Transverse colon (tissue), 4 donors: ENCODE measurements around the gene RBFOX2. TPM values are rescaled to one million over a fixed set of nuclear protein-coding genes. Genes with fewer than 3 reads are reported as not detected.

Experiments used
- DNase-seq: peaks from one replicate; pipeline ENCODE4 v3.0.0-alpha.2; 2019
- H3K27ac ChIP-seq, 4 donors: fragments of 200-600 bp; sonication (generic); 2 replicates each; pipeline ENCODE4 v1.5.1; 2016 to 2018; ENCODE audit warnings: inconsistent platforms in 4 of 4
- H3K27me3 ChIP-seq: fragments of 200-600 bp; sonication (generic); 2 replicates; pipeline ENCODE4 v1.5.1; 2017; ENCODE audit warnings: inconsistent platforms
- H3K36me3 ChIP-seq, 4 donors: fragments of 200-600 bp; sonication (generic); 2 replicates each; pipeline ENCODE4 v1.5.1; 2017 to 2019; ENCODE audit warnings: inconsistent platforms in 4 of 4
- H3K4me1 ChIP-seq, 4 donors: fragments of 200-600 bp; sonication (generic); 2 replicates each; pipeline ENCODE4 v1.5.1; 2017 to 2020; ENCODE audit warnings: inconsistent platforms in 4 of 4
- H3K4me3 ChIP-seq, 4 donors: fragments of 200-600 bp; sonication (generic); 1 replicate in 1 of 4; 2 replicates in 3 of 4; pipeline versions ENCODE4 v1.5.1 to v1.6.1; 2017 to 2019; ENCODE audit warnings: inconsistent platforms in 4 of 4
- H3K9me3 ChIP-seq, 2 donors: fragments of 200-600 bp; sonication (generic); 2 replicates each; pipeline ENCODE4 v1.5.1; 2017 to 2019; ENCODE audit warnings: inconsistent platforms in 2 of 2
- EP300 ChIP-seq: sonication (generic); formaldehyde crosslinking; IDR thresholded peaks from one replicate; pipeline ENCODE4 v1.6.1; 2017; ENCODE audit warnings: antibody characterized with exemption, low read depth
- POLR2A ChIP-seq: fragments of 450-650 bp; IDR thresholded peaks from one replicate; pipeline ENCODE4 v1.6.1; 2016; ENCODE audit warnings: antibody characterized with exemption, mild to moderate bottlenecking, moderate library complexity
- POLR2AphosphoS5 ChIP-seq, 3 donors: sonication (generic); formaldehyde crosslinking; IDR thresholded peaks; one replicate each; pipeline ENCODE4 v1.6.1; 2016; ENCODE audit warnings: antibody characterized with exemption in 3 of 3
- WGBS, 2 donors: methylation state at CpG; one replicate each; pipeline ENCODE4 v1.1.5; 2018; ENCODE audit warnings: low coverage in 1 of 2; 5-methylcytosine and 5-hydroxymethylcytosine counted together
- in situ Hi-C, 4 donors: fragments of 200-750 bp; cut with MboI; loops; one replicate each; pipeline versions ENCODE4 v1.15.0 to v1.15.1; 2017; ENCODE audit warnings: low sequenced_read_pairs in 3 of 4, low pct_ligation_motif_present in 1 of 4, low pct_unique_long_range_greater_than_20kb in 1 of 4
- intact Hi-C: fragments of 100-400 bp; cut with DNase I; formaldehyde crosslinking; loops from one replicate; pipeline ENCODE4 v1.15.1; 2023; ENCODE audit warnings: low total_unique reads
- total RNA-seq, 4 donors: library from RNA; depleted of rRNA; stranded (reverse); fragments of >200 nt; gene quantifications; one replicate each; pipeline ENCODE4 v1.1.0, GENCODE V29; 2016
- TF ChIP-seq, protein P1 (sequence below), 5 experiments: fragments of 200-600 bp in 3 of 5; fragments of 450-650 bp in 2 of 5; sonication (generic) in 3 of 5; IDR thresholded peaks; 1 replicate in 2 of 5; 2 replicates in 3 of 5; pipeline ENCODE4 v1.5.1; 2016 to 2017; ENCODE audit warnings: antibody characterized with exemption in 5 of 5, inconsistent platforms in 3 of 5, mild to moderate bottlenecking in 2 of 5, moderate library complexity in 1 of 5

Gene RBFOX2
- total RNA-seq, 4 donors from 2014 or later = 27.3 to 61.1 (median 43.1) TPM

DNA sequence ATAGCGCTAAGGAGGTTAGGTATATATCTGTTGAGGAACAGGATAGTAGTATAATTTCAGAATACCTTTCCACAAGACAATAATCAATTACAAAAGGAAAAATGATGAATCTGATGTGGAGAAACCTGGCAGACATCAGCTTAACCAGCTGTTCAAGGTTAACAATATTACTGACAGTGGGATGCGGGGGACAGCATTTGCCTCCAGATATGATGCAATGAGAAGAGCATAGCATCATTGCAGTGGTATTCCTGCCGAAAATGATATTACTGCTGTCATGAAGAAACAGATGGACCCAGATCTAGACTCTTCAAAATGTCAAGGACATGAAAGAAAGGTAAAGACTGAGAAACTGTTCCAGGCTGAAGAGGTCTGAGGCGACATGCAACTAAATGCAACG is 49.7 kb downstream of the RBFOX2 start:
- Histone ChIP-seq H3K9me3 (no peaks in the 10 kb centered on the region), H3K27me3 (no peaks in the 10 kb centered on the region), H3K27ac (no peak overlapping the region), H3K4me3 (no peak overlapping the region), H3K4me1 (peaks cover 6 to 17% (median 11%) of the 10 kb centered on the region in 4 donors), H3K36me3 (no peaks in the 10 kb centered on the region)
- no peak for TF ChIP-seq POLR2A
- no peak for TF ChIP-seq EP300
- TF ChIP-seq, protein P1, sequence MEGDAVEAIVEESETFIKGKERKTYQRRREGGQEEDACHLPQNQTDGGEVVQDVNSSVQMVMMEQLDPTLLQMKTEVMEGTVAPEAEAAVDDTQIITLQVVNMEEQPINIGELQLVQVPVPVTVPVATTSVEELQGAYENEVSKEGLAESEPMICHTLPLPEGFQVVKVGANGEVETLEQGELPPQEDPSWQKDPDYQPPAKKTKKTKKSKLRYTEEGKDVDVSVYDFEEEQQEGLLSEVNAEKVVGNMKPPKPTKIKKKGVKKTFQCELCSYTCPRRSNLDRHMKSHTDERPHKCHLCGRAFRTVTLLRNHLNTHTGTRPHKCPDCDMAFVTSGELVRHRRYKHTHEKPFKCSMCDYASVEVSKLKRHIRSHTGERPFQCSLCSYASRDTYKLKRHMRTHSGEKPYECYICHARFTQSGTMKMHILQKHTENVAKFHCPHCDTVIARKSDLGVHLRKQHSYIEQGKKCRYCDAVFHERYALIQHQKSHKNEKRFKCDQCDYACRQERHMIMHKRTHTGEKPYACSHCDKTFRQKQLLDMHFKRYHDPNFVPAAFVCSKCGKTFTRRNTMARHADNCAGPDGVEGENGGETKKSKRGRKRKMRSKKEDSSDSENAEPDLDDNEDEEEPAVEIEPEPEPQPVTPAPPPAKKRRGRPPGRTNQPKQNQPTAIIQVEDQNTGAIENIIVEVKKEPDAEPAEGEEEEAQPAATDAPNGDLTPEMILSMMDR (IDR thresholded peaks at IDR 0.05) = no peak
- no peak for TF ChIP-seq POLR2AphosphoS5 (IDR thresholded peaks at IDR 0.05)
- intact Hi-C loops (no loop called here), in situ Hi-C loops (no loop called here)
- 88 to 93% methylated on average over 4 to 5 of the region's 5 CpGs for WGBS, 2 donors
- no peak for DNase-seq

DNA sequence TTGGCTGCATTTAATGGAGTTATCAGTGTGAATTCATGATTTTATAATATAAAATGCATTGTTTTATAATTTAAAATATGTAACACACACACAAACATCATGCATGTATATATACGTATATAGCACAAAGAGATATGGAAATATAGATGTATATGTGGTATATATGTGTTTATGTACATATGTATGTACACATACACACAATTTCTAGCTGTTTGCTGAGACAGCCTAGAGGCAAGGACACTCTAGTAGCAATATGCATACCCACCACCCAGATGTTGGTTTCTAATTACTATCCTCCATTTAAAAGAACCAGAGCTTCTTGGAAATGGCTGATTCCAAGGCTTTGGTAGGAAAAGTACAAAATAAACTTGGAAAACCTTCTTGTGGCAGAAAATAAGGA is 50.4 kb downstream of the RBFOX2 start:
- H3K9me3 ChIP-seq = no peaks in the 10 kb centered on the region
- no peak for DNase-seq
- H3K36me3 ChIP-seq = no peaks in the 10 kb centered on the region
- no peak overlapping the region for H3K4me3 ChIP-seq
- WGBS, 2 donors = 84 to 93% methylated on average over 1 of the region's 1 CpG
- intact Hi-C loops = no loop called here
- in situ Hi-C loops = no loop called here
- H3K4me1 ChIP-seq = peaks cover 6 to 22% (median 15%) of the 10 kb centered on the region in 4 donors
- no peak overlapping the region for H3K27ac ChIP-seq
- H3K27me3 ChIP-seq = no peaks in the 10 kb centered on the region
- TF ChIP-seq, protein P1 (IDR thresholded peaks at IDR 0.05) = no peak
- TF ChIP-seq POLR2A (no peak), EP300 (no peak), POLR2AphosphoS5 (IDR thresholded peaks at IDR 0.05) (no peak)

DNA sequence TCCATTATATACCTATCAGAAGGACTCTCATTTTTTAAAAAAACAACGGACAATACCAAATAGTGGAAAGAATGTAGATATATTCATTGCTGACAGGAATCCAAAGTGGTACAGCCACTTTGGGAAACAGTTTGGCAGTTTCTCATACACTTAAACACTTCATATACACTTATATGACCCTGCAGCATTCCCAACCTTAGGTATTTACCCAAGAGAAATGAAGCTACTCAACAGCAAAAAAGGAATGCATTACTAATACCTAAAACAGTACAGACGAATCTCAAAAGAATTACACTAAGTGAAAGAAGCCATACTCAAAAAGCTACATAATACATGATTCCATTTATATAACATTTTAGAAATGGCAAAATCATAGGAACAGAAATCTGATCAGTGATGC is 51.5 kb downstream of the RBFOX2 start:
- DNase-seq = no peak
- no peak overlapping the region for H3K27ac ChIP-seq
- intact Hi-C loops = no loop called here
- H3K36me3 ChIP-seq = no peaks in the 10 kb centered on the region
- WGBS, 2 donors = 75 to 78% methylated on average over 2 of the region's 2 CpGs
- H3K9me3 ChIP-seq = no peaks in the 10 kb centered on the region
- H3K4me3 ChIP-seq = no peak overlapping the region
- in situ Hi-C loops = no loop called here
- no peaks in the 10 kb centered on the region for H3K27me3 ChIP-seq
- H3K4me1 ChIP-seq = peaks cover 9 to 32% (median 20%) of the 10 kb centered on the region in 4 donors
- TF ChIP-seq POLR2AphosphoS5 (IDR thresholded peaks at IDR 0.05) (no peak), POLR2A (no peak), EP300 (no peak)
- TF ChIP-seq, protein P1 (IDR thresholded peaks at IDR 0.05) = no peak

DNA sequence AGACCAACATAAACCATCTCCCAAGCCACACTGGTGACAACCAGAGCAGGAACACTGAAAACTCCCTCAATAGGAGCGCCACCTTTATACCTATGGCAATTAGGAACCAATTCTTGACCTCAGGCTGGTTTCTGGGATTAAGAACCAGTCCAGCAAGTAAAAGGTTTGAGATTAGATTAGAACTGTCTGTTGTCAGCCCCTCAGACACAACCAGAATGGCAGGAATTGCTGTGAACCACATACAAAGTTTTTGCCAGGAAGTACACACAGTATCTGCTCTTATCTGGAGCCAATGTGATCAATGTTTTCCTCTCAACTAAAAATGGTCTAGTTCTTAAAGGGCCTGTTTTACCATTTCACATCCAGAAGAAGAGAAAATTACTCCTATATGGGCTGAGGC is 55.2 kb downstream of the RBFOX2 start:
- H3K9me3 ChIP-seq = no peaks in the 10 kb centered on the region
- DNase-seq = no peak
- WGBS, 2 donors = 92 to 100% methylated on average over 1 of the region's 1 CpG
- no peaks in the 10 kb centered on the region for H3K27me3 ChIP-seq
- in situ Hi-C loops (no loop called here), intact Hi-C loops (no loop called here)
- TF ChIP-seq, protein P1 (IDR thresholded peaks at IDR 0.05) = no peak
- TF ChIP-seq EP300 = no peak
- no peak for TF ChIP-seq POLR2AphosphoS5 (IDR thresholded peaks at IDR 0.05)
- no peak overlapping the region for H3K4me3 ChIP-seq
- H3K27ac ChIP-seq = peak overlapping the region; percentile 66 to 83 (median 73)
- no peaks in the 10 kb centered on the region for H3K36me3 ChIP-seq
- H3K4me1 ChIP-seq = peaks cover 9 to 48% (median 29%) of the 10 kb centered on the region in 4 donors
